ENCODE data around the gene ERF.

- TF ChIP-seq CTCF (IDR thresholded peaks at IDR 0.05; ENCODE audit: low read depth, low read length) (no peak), POLR2A (IDR thresholded peaks at IDR 0.05; ENCODE audit: extremely low read depth, insufficient read length) (no peak)
Measured at GRCh38 chr19:42255766-42256745, 1.1 kb upstream of the ERF start.
